Measurements from ENCODE around the gene ATG7.

DNA sequence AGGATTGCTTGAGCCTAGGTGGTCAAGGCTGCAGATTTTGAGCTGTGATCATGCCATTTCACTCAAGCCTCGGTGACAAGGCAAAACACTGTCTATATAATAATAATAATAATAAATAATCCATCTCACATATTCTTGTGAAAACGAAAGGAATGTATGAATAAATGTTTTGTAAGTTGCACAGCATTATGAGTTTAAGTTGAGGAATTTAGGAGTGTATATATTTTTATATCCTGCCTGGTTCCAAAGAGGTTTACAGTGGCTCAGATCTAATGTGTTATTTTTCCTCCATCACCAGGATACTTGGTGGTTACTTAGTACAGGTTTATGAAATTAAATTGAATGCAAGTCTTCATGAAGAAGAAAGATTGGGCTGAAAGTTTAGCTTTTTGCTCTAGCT is 77.2 kb downstream of the ATG7 start:
- TF ChIP-seq CTCF (IDR thresholded peaks at IDR 0.05; ENCODE audit: insufficient read depth, low read length, poor library complexity, severe bottlenecking) = no peak
- TF ChIP-seq EZH2phosphoT487 (conservative IDR thresholded peaks at IDR 0.05; ENCODE audit: low read length) = no peak

All from SU-DHL-6 (cell line).